Measurements from ENCODE around the gene CLEC4G.

CLEC4G gene

GRCh38 chr19:7731615-7732014 lies 295 bp downstream of the CLEC4G start:
- H3K27me3 Mint-ChIP-seq = peaks cover 85% of the 10 kb centered on the region
- no peak overlapping the region for H3K27ac Mint-ChIP-seq (ENCODE audit: low read depth)
- peaks cover 10% of the 10 kb centered on the region for H3K4me1 Mint-ChIP-seq
- DNase-seq (ENCODE audit: low spot score in 2 of 2) = no peak
- peaks cover 1% of the 10 kb centered on the region for H3K36me3 Mint-ChIP-seq (ENCODE audit: insufficient read depth)
- no peak overlapping the region for H3K4me3 Mint-ChIP-seq
- ATAC-seq (replicated peaks; ENCODE audit: extremely low read depth, poor library complexity, severe bottlenecking) = no peak
- no peaks in the 10 kb centered on the region for H3K9me3 Mint-ChIP-seq

- Mint-ChIP-seq H3K27me3 (peaks cover 81% of the 10 kb centered on the region), H3K9me3 (no peaks in the 10 kb centered on the region)
Observed at GRCh38 chr19:7731218-7731595, 703 bp downstream of the CLEC4G start.

GRCh38 chr19:7730286-7731217 lies 1.4 kb downstream of the CLEC4G start:
- DNase-seq (ENCODE audit: low spot score in 2 of 2) (no peak), ATAC-seq (replicated peaks; ENCODE audit: extremely low read depth, poor library complexity, severe bottlenecking) (no peak)
- peaks cover 78% of the 10 kb centered on the region for H3K27me3 Mint-ChIP-seq
- H3K9me3 Mint-ChIP-seq = no peaks in the 10 kb centered on the region
- H3K4me3 Mint-ChIP-seq = peak overlapping the region; percentile 25
- H3K36me3 Mint-ChIP-seq (ENCODE audit: insufficient read depth) = peaks cover 1% of the 10 kb centered on the region
- H3K27ac Mint-ChIP-seq (ENCODE audit: low read depth) = no peak overlapping the region
- H3K4me1 Mint-ChIP-seq = peaks cover 10% of the 10 kb centered on the region

More at GRCh38 chr19:7731218-7731595, 703 bp downstream of the CLEC4G start:
- ATAC-seq (replicated peaks; ENCODE audit: extremely low read depth, poor library complexity, severe bottlenecking) (no peak), DNase-seq (ENCODE audit: low spot score in 2 of 2) (no peak)
- peaks cover 10% of the 10 kb centered on the region for H3K4me1 Mint-ChIP-seq
- H3K27ac Mint-ChIP-seq (ENCODE audit: low read depth) = no peak overlapping the region
- H3K36me3 Mint-ChIP-seq (ENCODE audit: insufficient read depth) = peaks cover 1% of the 10 kb centered on the region
- H3K4me3 Mint-ChIP-seq = no peak overlapping the region

- no peaks in the 10 kb centered on the region for H3K9me3 Mint-ChIP-seq
- H3K4me1 Mint-ChIP-seq = peaks cover 10% of the 10 kb centered on the region
- H3K27ac Mint-ChIP-seq (ENCODE audit: low read depth) = no peak overlapping the region
- peak overlapping the region; percentile 25 for H3K4me3 Mint-ChIP-seq
- ATAC-seq (replicated peaks; ENCODE audit: extremely low read depth, poor library complexity, severe bottlenecking) (no peak), DNase-seq (ENCODE audit: low spot score in 2 of 2) (no peak)
- H3K27me3 Mint-ChIP-seq = peaks cover 77% of the 10 kb centered on the region
- H3K36me3 Mint-ChIP-seq (ENCODE audit: insufficient read depth) = peaks cover 1% of the 10 kb centered on the region
Observed at GRCh38 chr19:7729831-7730285, 2.1 kb downstream of the CLEC4G start.

- no peak for DNase-seq (ENCODE audit: low spot score in 2 of 2)
- H3K9me3 Mint-ChIP-seq = no peaks in the 10 kb centered on the region
- ATAC-seq (replicated peaks; ENCODE audit: extremely low read depth, poor library complexity, severe bottlenecking) = no peak
- no peak overlapping the region for H3K27ac Mint-ChIP-seq (ENCODE audit: low read depth)
- peaks cover 71% of the 10 kb centered on the region for H3K27me3 Mint-ChIP-seq
- peaks cover 6% of the 10 kb centered on the region for H3K4me1 Mint-ChIP-seq
- H3K4me3 Mint-ChIP-seq = no peak overlapping the region
- H3K36me3 Mint-ChIP-seq (ENCODE audit: insufficient read depth) = peaks cover 1% of the 10 kb centered on the region
Observed at GRCh38 chr19:7729211-7729610, 2.7 kb downstream of the CLEC4G start.

- peaks cover 39% of the 10 kb centered on the region for H3K27me3 Mint-ChIP-seq
- ATAC-seq (replicated peaks; ENCODE audit: extremely low read depth, poor library complexity, severe bottlenecking) = no peak
- peaks cover 4% of the 10 kb centered on the region for H3K4me1 Mint-ChIP-seq
Observed at GRCh38 chr19:7725791-7726190, 6.1 kb downstream of the CLEC4G start.

GRCh38 chr19:7722231-7722651 lies 9.7 kb downstream of the CLEC4G start:
- H3K36me3 Mint-ChIP-seq (ENCODE audit: insufficient read depth) = peaks cover 2% of the 10 kb centered on the region
- H3K27me3 Mint-ChIP-seq = peaks cover 3% of the 10 kb centered on the region
- H3K4me3 Mint-ChIP-seq = no peak overlapping the region
- H3K27ac Mint-ChIP-seq (ENCODE audit: low read depth) = no peak overlapping the region
- ATAC-seq (replicated peaks; ENCODE audit: extremely low read depth, poor library complexity, severe bottlenecking) (no peak), DNase-seq (ENCODE audit: low spot score in 2 of 2) (no peak)
- no peaks in the 10 kb centered on the region for H3K4me1 Mint-ChIP-seq
- H3K9me3 Mint-ChIP-seq = no peaks in the 10 kb centered on the region

More at GRCh38 chr19:7725791-7726190, 6.1 kb downstream of the CLEC4G start:
- Mint-ChIP-seq H3K36me3 (ENCODE audit: insufficient read depth) (peaks cover 3% of the 10 kb centered on the region), H3K4me3 (no peak overlapping the region), H3K27ac (ENCODE audit: low read depth) (no peak overlapping the region), H3K9me3 (no peaks in the 10 kb centered on the region)
- DNase-seq (ENCODE audit: low spot score in 2 of 2) = no peak

- DNase-seq (ENCODE audit: low spot score in 2 of 2) (no peak), ATAC-seq (replicated peaks; ENCODE audit: extremely low read depth, poor library complexity, severe bottlenecking) (no peak)
- Mint-ChIP-seq H3K36me3 (ENCODE audit: insufficient read depth) (peaks cover 2% of the 10 kb centered on the region), H3K4me1 (no peaks in the 10 kb centered on the region), H3K27ac (ENCODE audit: low read depth) (no peak overlapping the region), H3K27me3 (no peaks in the 10 kb centered on the region), H3K4me3 (no peak overlapping the region), H3K9me3 (no peaks in the 10 kb centered on the region)
Observed at GRCh38 chr19:7720351-7720750, 11.6 kb downstream of the CLEC4G start.

- no peak for ATAC-seq (replicated peaks; ENCODE audit: extremely low read depth, poor library complexity, severe bottlenecking)
- Mint-ChIP-seq H3K27me3 (no peaks in the 10 kb centered on the region), H3K27ac (ENCODE audit: low read depth) (peak overlapping the region; percentile 46), H3K4me3 (no peak overlapping the region), H3K36me3 (ENCODE audit: insufficient read depth) (peaks cover 2% of the 10 kb centered on the region), H3K9me3 (no peaks in the 10 kb centered on the region), H3K4me1 (no peaks in the 10 kb centered on the region)
- no peak for DNase-seq (ENCODE audit: low spot score in 2 of 2)
Observed at GRCh38 chr19:7718668-7719067, 13.2 kb downstream of the CLEC4G start.

- H3K4me3 Mint-ChIP-seq = no peak overlapping the region
Observed at GRCh38 chr19:7716762-7717161, 15.1 kb downstream of the CLEC4G start.

GRCh38 chr19:7715671-7716070 lies 16.2 kb downstream of the CLEC4G start:
- DNase-seq (ENCODE audit: low spot score in 2 of 2) = no peak
- Mint-ChIP-seq H3K36me3 (ENCODE audit: insufficient read depth) (no peaks in the 10 kb centered on the region), H3K4me3 (no peak overlapping the region), H3K27me3 (no peaks in the 10 kb centered on the region), H3K9me3 (no peaks in the 10 kb centered on the region), H3K27ac (ENCODE audit: low read depth) (no peak overlapping the region), H3K4me1 (no peaks in the 10 kb centered on the region)
- ATAC-seq (replicated peaks; ENCODE audit: extremely low read depth, poor library complexity, severe bottlenecking) = no peak

More at GRCh38 chr19:7716762-7717161, 15.1 kb downstream of the CLEC4G start:
- DNase-seq (ENCODE audit: low spot score in 2 of 2) (no peak), ATAC-seq (replicated peaks; ENCODE audit: extremely low read depth, poor library complexity, severe bottlenecking) (no peak)
- Mint-ChIP-seq H3K9me3 (no peaks in the 10 kb centered on the region), H3K4me1 (no peaks in the 10 kb centered on the region), H3K27me3 (no peaks in the 10 kb centered on the region), H3K27ac (ENCODE audit: low read depth) (no peak overlapping the region), H3K36me3 (ENCODE audit: insufficient read depth) (no peaks in the 10 kb centered on the region)

- DNase-seq (ENCODE audit: low spot score in 2 of 2) (no peak), ATAC-seq (replicated peaks; ENCODE audit: extremely low read depth, poor library complexity, severe bottlenecking) (no peak)
- Mint-ChIP-seq H3K4me1 (peaks cover 22% of the 10 kb centered on the region), H3K27me3 (no peaks in the 10 kb centered on the region), H3K9me3 (no peaks in the 10 kb centered on the region), H3K4me3 (no peak overlapping the region), H3K27ac (ENCODE audit: low read depth) (no peak overlapping the region), H3K36me3 (ENCODE audit: insufficient read depth) (no peaks in the 10 kb centered on the region)
Observed at GRCh38 chr19:7710616-7711015, 21.3 kb downstream of the CLEC4G start.

- DNase-seq (ENCODE audit: low spot score in 2 of 2) (no peak), ATAC-seq (replicated peaks; ENCODE audit: extremely low read depth, poor library complexity, severe bottlenecking) (no peak)
- Mint-ChIP-seq H3K36me3 (ENCODE audit: insufficient read depth) (no peaks in the 10 kb centered on the region), H3K4me3 (no peak overlapping the region), H3K27ac (ENCODE audit: low read depth) (no peak overlapping the region), H3K9me3 (no peaks in the 10 kb centered on the region), H3K4me1 (peaks cover 26% of the 10 kb centered on the region), H3K27me3 (no peaks in the 10 kb centered on the region)
Observed at GRCh38 chr19:7709932-7710460, 21.9 kb downstream of the CLEC4G start.
